IMR-90 (cell line): ENCODE data around the gene OR52R1. TPM values are rescaled to one million over a fixed set of nuclear protein-coding genes. Genes with fewer than 3 reads are reported as not detected.

Experiments
- ATAC-seq: fragments of 200-7000 bp; cut with Tn5 transposase; 2 replicates; pipeline ENCODE4 v1.9.1; 2020; ENCODE audit warnings: low read depth, mild to moderate bottlenecking, moderate library complexity
- BruUV-seq: library from RNA; stranded (reverse); fragments of 400-500 nt; replicated peaks from 2 replicates; lab custom pipeline; 2021; lab: Mats Ljungman, UMichigan
- CTCF ChIA-PET: fragments of 300-600 bp; formaldehyde crosslinking; extraction: SDS; loops from one replicate; lab custom pipeline; 2021; ENCODE audit warnings: antibody characterized with exemption; lab: Yijun Ruan, JAX
- POLR2A ChIA-PET: fragments of 300-600 bp; sonication (Branson Sonifier 250); formaldehyde crosslinking; loops from one replicate; lab custom pipeline; 2022; ENCODE audit warnings: antibody characterized with exemption; ENCODE audit not compliant: unreplicated experiment; lab: Charles Lee
- DNase-seq: peaks from one replicate; pipeline ENCODE4 v3.0.0; 2013
- H2AFZ ChIP-seq: replicated peaks from 2 replicates; pipeline ENCODE3; 2013; ENCODE audit warnings: low read length, mild to moderate bottlenecking; ENCODE audit not compliant: poor library complexity
- H2AK5ac ChIP-seq: 2 replicates; pipeline ENCODE4 v1.6.1; 2013; ENCODE audit warnings: low read depth, low read length, inconsistent platforms
- H2AK9ac ChIP-seq: replicated peaks from 2 replicates; pipeline ENCODE3; 2013; ENCODE audit warnings: mild to moderate bottlenecking, low read depth, low read length, moderate library complexity; ENCODE audit not compliant: poor library complexity
- H2BK120ac ChIP-seq: 2 replicates; pipeline ENCODE4 v1.6.1; 2013; ENCODE audit warnings: low read depth, low read length, inconsistent platforms
- H2BK15ac ChIP-seq: 3 replicates; pipeline ENCODE4 v1.6.1; 2013; ENCODE audit warnings: low read depth, low read length, inconsistent platforms
- H2BK20ac ChIP-seq: 2 replicates; pipeline ENCODE4 v1.6.1; 2013; ENCODE audit warnings: low read depth, mild to moderate bottlenecking, inconsistent platforms, low read length, moderate library complexity
- H2BK5ac ChIP-seq: 2 replicates; pipeline ENCODE4 v1.6.1; 2013; ENCODE audit warnings: mild to moderate bottlenecking, low read depth, low read length, inconsistent platforms; ENCODE audit not compliant: poor library complexity, severe bottlenecking
- H3K14ac ChIP-seq: replicated peaks from 2 replicates; pipeline ENCODE4 v1.6.1; 2013; ENCODE audit warnings: low read depth, low read length, inconsistent platforms
- H3K18ac ChIP-seq: 2 replicates; pipeline ENCODE4 v1.6.1; 2013; ENCODE audit warnings: low read depth, low read length, control low read depth
- H3K23ac ChIP-seq: 2 replicates; pipeline ENCODE4 v1.6.1; 2013; ENCODE audit warnings: low read depth, low read length, inconsistent platforms
- H3K27ac ChIP-seq: 2 replicates; pipeline ENCODE4 v1.5.1; 2013; ENCODE audit warnings: mild to moderate bottlenecking, control low read depth, low read length; ENCODE audit not compliant: insufficient read depth
- H3K27me3 ChIP-seq: 2 replicates; pipeline ENCODE4 v1.6.1; 2013; ENCODE audit warnings: low read length; ENCODE audit not compliant: control insufficient read depth, insufficient read depth
- H3K36me3 ChIP-seq: 2 replicates; pipeline ENCODE4 v1.6.1; 2013; ENCODE audit warnings: low read length, mixed read lengths; ENCODE audit not compliant: control insufficient read depth, insufficient read depth
- H3K4ac ChIP-seq: 2 replicates; pipeline ENCODE4 v1.6.1; 2013; ENCODE audit warnings: low read depth, low read length, inconsistent platforms
- H3K4me1 ChIP-seq: 2 replicates; pipeline ENCODE4 v1.6.1; 2013; ENCODE audit warnings: low read length, mixed read lengths; ENCODE audit not compliant: control insufficient read depth, insufficient read depth
- H3K4me2 ChIP-seq: 2 replicates; pipeline ENCODE4 v1.6.1; 2013; ENCODE audit warnings: low read depth, mild to moderate bottlenecking, control low read depth, low read length, moderate library complexity
- H3K4me3 ChIP-seq: 2 replicates; pipeline ENCODE4 v1.5.1; 2013; ENCODE audit warnings: low read depth, mild to moderate bottlenecking, control low read depth, low read length, moderate library complexity; ENCODE audit not compliant: insufficient read depth
- H3K56ac ChIP-seq: 2 replicates; pipeline ENCODE4 v1.6.1; 2013; ENCODE audit warnings: low read length, inconsistent platforms; ENCODE audit not compliant: insufficient read depth; ENCODE audit errors: extremely low read depth
- H3K79me1 ChIP-seq, 2 experiments: 2 replicates each; pipeline ENCODE4 v1.6.1; 2013; ENCODE audit warnings: low read length in 2 of 2, inconsistent platforms in 1 of 2, low read depth in 1 of 2
- H3K9ac ChIP-seq: 2 replicates; pipeline ENCODE4 v1.6.1; 2013; ENCODE audit warnings: low read depth, low read length, control low read depth
- H3K9me1 ChIP-seq: 2 replicates; pipeline ENCODE4 v1.6.1; 2013; ENCODE audit warnings: low read length, inconsistent platforms; ENCODE audit not compliant: insufficient read depth
- H3K9me3 ChIP-seq: 2 replicates; pipeline ENCODE4 v1.6.1; 2013; ENCODE audit warnings: low read length; ENCODE audit not compliant: control insufficient read depth, insufficient read depth
- H4K20me1 ChIP-seq: 2 replicates; pipeline ENCODE4 v1.6.1; 2013; ENCODE audit warnings: low read length, inconsistent platforms; ENCODE audit not compliant: insufficient read depth
- H4K5ac ChIP-seq: 2 replicates; pipeline ENCODE4 v1.6.1; 2013; ENCODE audit warnings: mild to moderate bottlenecking, low read depth, low read length, control low read depth
- H4K8ac ChIP-seq, 2 experiments: 2 replicates each; pipeline ENCODE4 v1.6.1; 2013; ENCODE audit warnings: low read depth in 2 of 2, low read length in 2 of 2, control low read depth in 1 of 2, inconsistent platforms in 1 of 2
- H4K91ac ChIP-seq: 2 replicates; pipeline ENCODE4 v1.6.1; 2013; ENCODE audit warnings: low read depth, low read length, inconsistent platforms; ENCODE audit not compliant: insufficient read depth
- BHLHE40 ChIP-seq: fragments of 150-350 bp; IDR thresholded peaks from 2 replicates; pipeline ENCODE4 v1.6.1; 2016; ENCODE audit warnings: mild to moderate bottlenecking, low read depth, low read length
- CEBPB ChIP-seq: IDR thresholded peaks from 2 replicates; pipeline ENCODE4 v1.6.1; 2012; ENCODE audit warnings: low read depth, low read length, improper control_type of control experiment
- CHD1 ChIP-seq: IDR thresholded peaks from 2 replicates; pipeline ENCODE4 v1.6.1; 2012; ENCODE audit warnings: low read depth, low read length, improper control_type of control experiment
- MAFK ChIP-seq: IDR thresholded peaks from 2 replicates; pipeline ENCODE4 v1.6.1; 2012; ENCODE audit warnings: low read depth, low read length, improper control_type of control experiment
- MAZ ChIP-seq: IDR thresholded peaks from 2 replicates; pipeline ENCODE4 v1.6.1; 2012; ENCODE audit warnings: low read depth, mild to moderate bottlenecking, low read length, improper control_type of control experiment, moderate library complexity, borderline replicate concordance
- MXI1 ChIP-seq: IDR thresholded peaks from 2 replicates; pipeline ENCODE4 v1.6.1; 2012; ENCODE audit warnings: low read depth, mild to moderate bottlenecking, low read length, moderate library complexity, borderline replicate concordance
- NFE2L2 ChIP-seq: fragments of 150-350 bp; IDR thresholded peaks from 2 replicates; pipeline ENCODE4 v1.6.1; 2016; ENCODE audit warnings: low read depth, mild to moderate bottlenecking, low read length
- POLR2A ChIP-seq: IDR thresholded peaks from 2 replicates; pipeline ENCODE4 v1.6.1; 2012; ENCODE audit warnings: mild to moderate bottlenecking, low read depth, low read length
- RAD21 ChIP-seq: IDR thresholded peaks from 2 replicates; pipeline ENCODE4 v1.6.1; 2012; ENCODE audit warnings: low read length, improper control_type of control experiment
- RCOR1 ChIP-seq: IDR thresholded peaks from 2 replicates; pipeline ENCODE4 v1.6.1; 2012; ENCODE audit warnings: mild to moderate bottlenecking, low read length, improper control_type of control experiment; ENCODE audit not compliant: insufficient replicate concordance
- RFX5 ChIP-seq: IDR thresholded peaks from 2 replicates; pipeline ENCODE4 v1.8.0; 2012; ENCODE audit warnings: low read depth, mild to moderate bottlenecking, low read length, moderate library complexity
- SMC3 ChIP-seq: fragments of 150-350 bp; IDR thresholded peaks from 2 replicates; pipeline ENCODE4 v1.6.1; 2016; ENCODE audit warnings: low read depth, mild to moderate bottlenecking, antibody characterized with exemption, low read length, moderate library complexity
- WGBS, 2 experiments: methylation state at CpG; one replicate each; pipeline versions ENCODE4 v1.1.5 to v1.1.7; 2013; ENCODE audit warnings: missing lambda C conversion rate in 2 of 2; ENCODE audit not compliant: insufficient read length in 1 of 2; ENCODE audit errors: extremely low coverage in 2 of 2; 5-methylcytosine and 5-hydroxymethylcytosine counted together
- dilution Hi-C: fragments of 300-500 bp; cut with HindIII; formaldehyde crosslinking; loops from one replicate; pipeline ENCODE4 v1.14.3; 2018; ENCODE audit warnings: low sequenced_read_pairs; ENCODE audit not compliant: unreplicated experiment
- in situ Hi-C: fragments of 300-500 bp; cut with MboI; formaldehyde crosslinking; loops from 3 replicates; pipeline ENCODE4 v1.14.3; 2019; ENCODE audit warnings: low sequenced_read_pairs, inconsistent platforms, mixed read lengths
- intact Hi-C: fragments of 100-400 bp; cut with micrococcal nuclease; formaldehyde crosslinking; loops from 2 replicates; pipeline ENCODE4 v1.10.0; 2022
- polyA plus RNA-seq, 3 experiments: library from polyadenylated mRNA; depleted of rRNA; stranded (reverse); fragments of >200 nt; gene quantifications; 2 replicates each; pipeline ENCODE4 v1.2.3, GENCODE V29; 2012; ENCODE audit warnings: low replicate concordance in 1 of 3
- total RNA-seq: library from RNA; depleted of rRNA; stranded (reverse); fragments of >200 nt; gene quantifications from 2 replicates; pipeline ENCODE4 v1.2.3, GENCODE V29; 2012
- TF ChIP-seq, protein P1 (sequence below): fragments of 150-350 bp; IDR thresholded peaks from 2 replicates; pipeline ENCODE4 v1.6.1; 2017; ENCODE audit warnings: mild to moderate bottlenecking, antibody characterized with exemption, low read length, low read depth
- TF ChIP-seq, protein P2 (sequence below): fragments of 150-350 bp; IDR thresholded peaks from 2 replicates; pipeline ENCODE4 v1.6.1; 2016; ENCODE audit warnings: low read depth, mild to moderate bottlenecking, low read length, moderate library complexity, borderline replicate concordance

OR52R1 gene
- total and polyA plus RNA-seq, 2 of the 4 experiments (the other 2 are of a cell fraction), result not detected

DNA sequence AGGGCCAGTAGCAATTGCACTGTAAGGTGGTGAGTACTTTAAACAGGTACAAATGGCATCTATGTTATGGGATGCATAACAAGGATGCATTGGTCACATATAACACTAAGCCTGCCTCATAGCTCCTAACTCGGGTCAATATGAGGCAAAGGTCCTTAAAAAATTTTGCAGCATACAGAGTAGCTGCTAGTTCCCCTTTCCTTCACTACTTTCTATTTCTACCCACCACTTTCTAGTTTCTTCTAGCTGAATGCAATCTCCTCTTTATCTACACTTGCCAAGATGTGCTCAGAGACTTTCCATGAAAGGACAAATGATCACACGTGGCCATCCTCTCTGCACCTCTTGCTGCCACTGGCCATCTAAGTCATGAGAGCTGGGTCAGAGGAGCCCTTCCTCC, 26.7 kb upstream of the OR52R1 start:
- Histone ChIP-seq H3K9ac (no peak overlapping the region), H3K9me3 (no peaks in the 10 kb centered on the region), H3K9me1 (no peaks in the 10 kb centered on the region), H2BK120ac (no peak overlapping the region), H3K79me1 (no peaks in the 10 kb centered on the region), H3K27me3 (peaks cover 5% of the 10 kb centered on the region; the same call in 1 of the 2 replicates), H3K4me2 (no peak overlapping the region), H3K4me1 (no peaks in the 10 kb centered on the region), H2BK15ac (no peak overlapping the region), H4K8ac (no peak overlapping the region), H4K20me1 (no peaks in the 10 kb centered on the region), H2AFZ (no peak overlapping the region), H3K23ac (no peak overlapping the region), H4K5ac (no peak overlapping the region), H3K4ac (no peak overlapping the region), H3K56ac (no peak overlapping the region), H3K14ac (no peak overlapping the region), H3K27ac (no peak overlapping the region), H2BK20ac (no peak overlapping the region), H3K18ac (no peak overlapping the region), H3K4me3 (no peak overlapping the region), H4K91ac (no peak overlapping the region), H2AK5ac (no peak overlapping the region), H2BK5ac (no peak overlapping the region), H2AK9ac (no peak overlapping the region), H3K36me3 (no peaks in the 10 kb centered on the region)
- intact Hi-C loops (no loop called here), in situ Hi-C loops (no loop called here), dilution Hi-C loops (no loop called here)
- TF ChIP-seq, protein P1, sequence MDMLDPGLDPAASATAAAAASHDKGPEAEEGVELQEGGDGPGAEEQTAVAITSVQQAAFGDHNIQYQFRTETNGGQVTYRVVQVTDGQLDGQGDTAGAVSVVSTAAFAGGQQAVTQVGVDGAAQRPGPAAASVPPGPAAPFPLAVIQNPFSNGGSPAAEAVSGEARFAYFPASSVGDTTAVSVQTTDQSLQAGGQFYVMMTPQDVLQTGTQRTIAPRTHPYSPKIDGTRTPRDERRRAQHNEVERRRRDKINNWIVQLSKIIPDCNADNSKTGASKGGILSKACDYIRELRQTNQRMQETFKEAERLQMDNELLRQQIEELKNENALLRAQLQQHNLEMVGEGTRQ, result no peak
- TF ChIP-seq NFE2L2, result no peak
- no peak for TF ChIP-seq CEBPB
- TF ChIP-seq, protein P2, sequence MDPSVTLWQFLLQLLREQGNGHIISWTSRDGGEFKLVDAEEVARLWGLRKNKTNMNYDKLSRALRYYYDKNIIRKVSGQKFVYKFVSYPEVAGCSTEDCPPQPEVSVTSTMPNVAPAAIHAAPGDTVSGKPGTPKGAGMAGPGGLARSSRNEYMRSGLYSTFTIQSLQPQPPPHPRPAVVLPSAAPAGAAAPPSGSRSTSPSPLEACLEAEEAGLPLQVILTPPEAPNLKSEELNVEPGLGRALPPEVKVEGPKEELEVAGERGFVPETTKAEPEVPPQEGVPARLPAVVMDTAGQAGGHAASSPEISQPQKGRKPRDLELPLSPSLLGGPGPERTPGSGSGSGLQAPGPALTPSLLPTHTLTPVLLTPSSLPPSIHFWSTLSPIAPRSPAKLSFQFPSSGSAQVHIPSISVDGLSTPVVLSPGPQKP, result no peak
- no peak for TF ChIP-seq BHLHE40
- TF ChIP-seq MAZ, result no peak
- TF ChIP-seq MXI1, result no peak
- TF ChIP-seq CHD1, result no peak
- no peak for TF ChIP-seq RFX5
- TF ChIP-seq RAD21, result no peak
- TF ChIP-seq RCOR1, result no peak
- TF ChIP-seq MAFK, result no peak
- TF ChIP-seq POLR2A, result no peak
- TF ChIP-seq SMC3, result no peak
- ATAC-seq (no peak), DNase-seq (no peak)
- ChIA-PET POLR2A (no interaction called here), CTCF (no interaction called here)
- BruUV-seq, result no TSS peak
- no CpG with 5 or more reads among the region's 2 CpGs for WGBS, 2 experiments
